Umbilical cord (tissue), 2 donors: ENCODE measurements around the gene GPR162. TPM values are rescaled to one million over a fixed set of nuclear protein-coding genes. Genes with fewer than 3 reads are reported as not detected.
"Not testable (repeated sequence)": the region's sequence is repeated elsewhere in the genome, so short reads cannot be mapped to it uniquely, and the experiment has no call there.

Experiments used
- DNase-seq: peaks from one replicate; pipeline ENCODE4 v3.0.0-alpha.2; 2015; ENCODE audit warnings: low spot score
- total RNA-seq: library from RNA; depleted of rRNA; stranded (reverse); fragments of >200 nt; gene quantifications from one replicate; pipeline ENCODE4 v1.2.3, GENCODE V29; 2014; ENCODE audit warnings: low replicate concordance; ENCODE audit not compliant: insufficient read depth

The GPR162 gene
- total RNA-seq, 1 donor from 2014 or later: 1.9 TPM

DNA sequence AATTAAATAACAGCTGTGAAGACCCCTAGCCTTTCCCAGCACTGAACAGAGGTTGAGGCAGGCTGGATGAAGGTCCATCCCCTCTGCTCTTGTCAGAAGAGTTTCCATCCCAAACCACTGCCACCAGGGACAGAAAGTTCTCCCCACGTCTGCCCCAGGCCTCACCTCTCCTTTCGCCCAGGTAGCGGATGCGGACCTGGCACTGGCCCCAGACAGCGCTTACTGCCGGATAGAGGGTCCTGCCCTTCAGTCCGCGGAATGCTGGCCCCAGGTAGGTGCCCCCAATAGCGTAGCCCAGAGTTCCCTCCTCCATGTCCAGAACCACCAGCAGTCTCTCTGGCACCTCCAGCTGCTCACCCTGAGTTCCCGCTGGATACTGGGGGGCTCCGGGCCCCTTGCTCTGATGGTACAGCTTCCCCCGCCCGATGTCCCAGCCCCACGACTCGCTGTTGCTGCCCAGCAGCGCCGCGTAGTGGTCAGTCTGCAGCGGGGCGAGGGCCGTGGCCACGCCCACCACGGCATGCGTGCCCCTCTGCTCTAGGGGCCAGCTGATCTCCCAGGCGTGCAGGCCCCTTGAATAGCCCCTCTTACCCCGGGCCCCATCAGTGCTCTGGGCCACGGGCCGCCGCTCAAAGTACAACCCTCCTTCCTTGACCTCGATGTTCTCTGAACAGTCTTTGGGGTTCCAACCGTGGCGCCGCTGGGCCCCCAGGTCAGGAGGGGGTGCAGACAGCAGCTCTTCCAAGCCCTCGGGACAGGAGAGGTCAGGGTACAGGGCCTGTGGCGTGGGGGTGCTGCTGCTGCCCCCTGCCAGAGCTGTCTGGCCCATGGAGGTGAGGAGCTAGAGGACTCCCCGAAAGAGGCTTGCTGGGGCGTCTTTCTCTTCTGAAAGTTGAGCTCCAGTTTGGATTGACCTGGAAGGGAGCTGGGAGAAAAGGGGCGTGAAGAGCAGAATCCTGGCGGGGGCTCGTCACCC, 50.7 kb downstream of the GPR162 start:
- peak; percentile 83 for DNase-seq

DNA sequence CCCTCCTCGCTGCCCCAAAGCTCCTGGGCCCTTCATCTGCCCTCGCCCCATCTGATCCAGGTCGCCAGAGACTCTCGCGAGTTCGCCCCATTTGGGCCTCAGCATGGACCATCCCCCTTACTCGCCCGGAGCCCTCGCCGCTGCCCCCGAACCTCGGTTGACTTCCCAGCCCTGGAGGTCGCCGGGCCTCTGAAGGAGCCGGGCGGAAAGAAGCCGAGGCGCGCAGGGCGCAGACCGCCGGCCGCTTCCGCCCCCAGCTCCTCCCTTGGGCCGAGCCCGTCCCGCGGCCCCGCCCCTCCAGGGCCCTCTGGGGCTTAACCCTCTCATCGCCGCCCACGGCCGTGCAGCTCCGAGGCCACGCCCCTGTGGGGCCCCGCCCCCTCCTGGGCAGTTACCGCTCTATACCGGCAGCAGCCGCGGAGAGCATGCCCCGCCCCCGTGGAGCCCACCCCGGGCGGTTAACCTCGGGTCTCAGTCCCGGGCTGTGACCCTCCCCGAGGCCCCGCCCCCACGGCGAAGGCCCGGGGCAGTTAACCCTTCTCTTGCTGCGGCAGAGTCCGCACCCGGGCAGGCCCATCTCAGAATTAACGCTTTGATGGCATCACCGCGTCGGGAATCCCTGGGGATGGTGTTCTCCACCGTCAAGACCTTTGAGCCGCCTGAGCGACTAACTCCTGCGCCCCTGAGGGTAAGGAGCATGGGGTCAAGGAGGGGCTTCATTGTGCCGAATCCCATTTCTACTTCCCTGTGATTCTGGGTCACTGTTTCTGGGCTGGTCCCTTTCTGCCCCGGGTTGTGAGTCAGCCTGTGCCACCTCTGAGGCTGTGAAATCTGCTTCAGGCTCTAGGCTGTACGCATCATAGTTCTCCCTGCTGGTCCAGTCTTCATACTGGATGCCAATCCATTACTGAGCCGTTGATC, 51.7 kb downstream of the GPR162 start, which contains the start of gene SPSB2:
Gene SPSB2, minus strand, starts transcription at position 210 of the 921 bp plus-strand sequence. CDS start 402 bp downstream, outside the sequence.
- peak; percentile 98 for DNase-seq

DNA sequence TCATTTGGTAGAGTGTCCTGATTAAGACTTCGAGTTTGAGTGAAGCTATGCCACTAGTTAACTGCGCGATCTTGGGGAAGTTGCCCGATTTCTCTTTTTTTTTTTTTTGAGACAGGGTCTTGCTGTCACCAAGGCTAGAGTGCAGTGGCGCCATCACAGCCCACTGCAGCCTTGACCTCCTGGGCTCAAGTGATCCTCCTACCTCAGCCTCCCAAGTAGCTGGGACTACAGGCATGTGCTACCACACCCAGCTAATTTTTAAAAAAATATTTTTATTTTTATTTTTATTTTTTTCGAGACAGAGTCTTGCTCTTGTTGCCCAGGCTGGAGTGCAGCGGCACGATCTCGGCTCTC, 52.4 kb downstream of the GPR162 start:
- DNase-seq: not testable (repeated sequence)

Other genes with a start within 250 kb of the GPR162 start
- gene CHD4, start 214.4 kb upstream of the GPR162 start, total RNA-seq: 192 TPM
- 6.3 TPM for gene LPAR5, start 185.9 kb upstream of the GPR162 start, total RNA-seq
- gene ACRBP, start 174.4 kb upstream of the GPR162 start, total RNA-seq: 2.9 TPM
- 20.9 TPM for gene ING4, start 158.7 kb upstream of the GPR162 start, total RNA-seq
- 16.4 TPM for gene ZNF384, start 132.4 kb upstream of the GPR162 start, total RNA-seq
- not detected for gene PIANP, start 121.0 kb upstream of the GPR162 start, total RNA-seq
- 40.4 TPM for gene COPS7A, start 97.8 kb upstream of the GPR162 start, total RNA-seq
- 36.6 TPM for gene MLF2, start 68.7 kb upstream of the GPR162 start, total RNA-seq
- gene PTMS, start 55.5 kb upstream of the GPR162 start, total RNA-seq: 13.0 TPM
- gene LAG3, start 49.3 kb upstream of the GPR162 start, total RNA-seq: 1.7 TPM
- gene CD4, start 32.3 kb upstream of the GPR162 start, total RNA-seq: 10.4 TPM
- gene P3H3, start 6.6 kb downstream of the GPR162 start, total RNA-seq: 74.6 TPM
- gene GNB3, start 19.1 kb downstream of the GPR162 start, total RNA-seq: 2.4 TPM
- 11.1 TPM for gene CDCA3, start 29.5 kb downstream of the GPR162 start, total RNA-seq
- gene USP5, start 30.3 kb downstream of the GPR162 start, total RNA-seq: 50.6 TPM
- gene TPI1, start 45.7 kb downstream of the GPR162 start, total RNA-seq: 743 TPM
- 7.0 TPM for gene SPSB2, start 51.5 kb downstream of the GPR162 start, total RNA-seq
- gene LRRC23, start 83.0 kb downstream of the GPR162 start, total RNA-seq: 8.4 TPM
- gene ENO2, start 92.8 kb downstream of the GPR162 start, total RNA-seq: 19.7 TPM
- 7.9 TPM for gene ATN1, start 106.1 kb downstream of the GPR162 start, total RNA-seq
- not detected for gene RNU7-1, start 122.0 kb downstream of the GPR162 start, total RNA-seq
- 228 TPM for gene C12orf57, start 122.2 kb downstream of the GPR162 start, total RNA-seq
- 18.3 TPM for gene PTPN6, start 129.5 kb downstream of the GPR162 start, total RNA-seq
- 147 TPM for gene PHB2, start 148.8 kb downstream of the GPR162 start, total RNA-seq
- gene EMG1, start 149.1 kb downstream of the GPR162 start, total RNA-seq: 17.6 TPM
- gene LPCAT3, start 196.7 kb downstream of the GPR162 start, total RNA-seq: 4.8 TPM
- 201 TPM for gene C1S, start 238.9 kb downstream of the GPR162 start, total RNA-seq